WTC11 (cell line): ENCODE measurements around the gene QRFP. TPM values are rescaled to one million over a fixed set of nuclear protein-coding genes. Genes with fewer than 3 reads are reported as not detected.

ENCODE experiments used
- ATAC-seq: fragments of 200-7000 bp; cut with Tn5 transposase; 2 replicates; pipeline ENCODE4 v1.10.0; 2021; ENCODE audit warnings: mild to moderate bottlenecking, moderate library complexity
- CTCF ChIA-PET: fragments of 300-600 bp; sonication (Branson Sonifier 250); formaldehyde crosslinking; loops from one replicate; lab custom pipeline; 2021; ENCODE audit warnings: antibody characterized with exemption; lab: Charles Lee
- POLR2A ChIA-PET: fragments of 350-600 bp; sonication (Branson Sonifier 250); formaldehyde crosslinking; loops from one replicate; lab custom pipeline; 2021; ENCODE audit warnings: antibody characterized with exemption; lab: Charles Lee
- DNase-seq: peaks from one replicate; pipeline ENCODE4 v3.0.0; 2021; ENCODE audit warnings: low spot score
- H3K27ac Mint-ChIP-seq: 2 replicates; pipeline ENCODE4 v1.8.0; 2021; ENCODE audit warnings: mixed read lengths
- H3K27me3 Mint-ChIP-seq: 2 replicates; pipeline ENCODE4 v1.8.0; 2021; ENCODE audit warnings: low read depth, mild to moderate bottlenecking, moderate library complexity, mixed read lengths
- H3K36me3 Mint-ChIP-seq: 2 replicates; pipeline ENCODE4 v1.8.0; 2021; ENCODE audit warnings: mixed read lengths
- H3K4me1 Mint-ChIP-seq: 2 replicates; pipeline ENCODE4 v1.8.0; 2022; ENCODE audit warnings: mixed read lengths
- H3K4me3 Mint-ChIP-seq: 2 replicates; pipeline ENCODE4 v1.8.0; 2021; ENCODE audit warnings: mild to moderate bottlenecking, moderate library complexity, mixed read lengths
- H3K9me3 Mint-ChIP-seq: 2 replicates; pipeline ENCODE4 v1.8.0; 2021; ENCODE audit warnings: mixed read lengths
- CREM ChIP-seq: sonication (generic); formaldehyde crosslinking; IDR thresholded peaks from 2 replicates; pipeline ENCODE4 v1.8.1; 2022; ENCODE audit warnings: mild to moderate bottlenecking, missing genetic modification reagents, moderate library complexity
- GABPB1 ChIP-seq: sonication (generic); formaldehyde crosslinking; IDR thresholded peaks from 2 replicates; pipeline ENCODE4 v1.8.1; 2023; ENCODE audit warnings: mild to moderate bottlenecking, missing genetic modification reagents
- GTF2I ChIP-seq: fragments of 250-450 bp; sonication (Bioruptor Pico); conservative IDR thresholded peaks from 2 replicates; pipeline ENCODE4 v1.4.0; 2021; ENCODE audit warnings: mild to moderate bottlenecking
- OVOL2 ChIP-seq: fragments of 250-450 bp; sonication (Bioruptor Pico); IDR thresholded peaks from 2 replicates; pipeline ENCODE4 v1.9.0; 2021; ENCODE audit warnings: mild to moderate bottlenecking, borderline replicate concordance
- RORB ChIP-seq: fragments of 250-450 bp; sonication (Bioruptor Pico); IDR thresholded peaks from 2 replicates; pipeline ENCODE4 v1.9.0; 2021; ENCODE audit warnings: mild to moderate bottlenecking
- SP1 ChIP-seq: sonication (generic); formaldehyde crosslinking; conservative IDR thresholded peaks from 2 replicates; pipeline ENCODE4 v1.8.1; 2022; ENCODE audit warnings: missing genetic modification reagents
- TCF7 ChIP-seq: sonication (generic); formaldehyde crosslinking; IDR thresholded peaks from 2 replicates; pipeline ENCODE4 v1.8.0; 2022; ENCODE audit warnings: mild to moderate bottlenecking, low read depth, missing genetic modification reagents, moderate library complexity
- TP53 ChIP-seq: sonication (generic); formaldehyde crosslinking; IDR thresholded peaks from 2 replicates; pipeline ENCODE4 v1.8.1; 2023; ENCODE audit warnings: mild to moderate bottlenecking, missing genetic modification reagents
- ZBTB21 ChIP-seq: sonication (generic); formaldehyde crosslinking; IDR thresholded peaks from 2 replicates; pipeline ENCODE4 v1.8.1; 2023; ENCODE audit warnings: mild to moderate bottlenecking, missing genetic modification reagents, borderline replicate concordance
- total RNA-seq: library from RNA; stranded (reverse); gene quantifications from 3 replicates; pipeline ENCODE4 v1.2.3, GENCODE V29; 2021
- TF ChIP-seq, protein P1 (sequence below): fragments of 250-450 bp; sonication (Bioruptor Pico); IDR thresholded peaks from 2 replicates; pipeline ENCODE4 v1.9.0; 2021; ENCODE audit warnings: mild to moderate bottlenecking
- TF ChIP-seq, protein P2 (sequence below): sonication (generic); formaldehyde crosslinking; IDR thresholded peaks from 2 replicates; pipeline ENCODE4 v1.8.1; 2022; ENCODE audit warnings: low read depth, mild to moderate bottlenecking, moderate library complexity, missing genetic modification reagents, borderline replicate concordance
- TF ChIP-seq, protein P3 (sequence below): sonication (generic); formaldehyde crosslinking; IDR thresholded peaks from 2 replicates; pipeline ENCODE4 v1.8.1; 2023; ENCODE audit warnings: mild to moderate bottlenecking, missing genetic modification reagents
- TF ChIP-seq, protein P4 (sequence below): sonication (generic); formaldehyde crosslinking; IDR thresholded peaks from 2 replicates; pipeline ENCODE4 v1.8.1; 2022; ENCODE audit warnings: missing genetic modification reagents, borderline replicate concordance
- TF ChIP-seq, protein P5 (sequence below): fragments of 250-450 bp; sonication (Bioruptor Pico); IDR thresholded peaks from 2 replicates; pipeline ENCODE4 v2.1.2; 2022; ENCODE audit warnings: mild to moderate bottlenecking, moderate library complexity
- TF ChIP-seq, protein P6 (sequence below): sonication (generic); formaldehyde crosslinking; IDR thresholded peaks from 2 replicates; pipeline ENCODE4 v1.8.0; 2023; ENCODE audit warnings: missing genetic modification reagents
- TF ChIP-seq, protein P7 (sequence below): sonication (generic); formaldehyde crosslinking; IDR thresholded peaks from 2 replicates; pipeline ENCODE4 v1.8.1; 2023; ENCODE audit warnings: mild to moderate bottlenecking, moderate library complexity, missing genetic modification reagents
- TF ChIP-seq, protein P8 (sequence below): fragments of 250-450 bp; sonication (Bioruptor Pico); IDR thresholded peaks from 2 replicates; pipeline ENCODE4 v1.9.0; 2021; ENCODE audit warnings: moderate library complexity, mild to moderate bottlenecking, inconsistent platforms, borderline replicate concordance
- TF ChIP-seq, protein P9 (sequence below): sonication (generic); formaldehyde crosslinking; IDR thresholded peaks from 2 replicates; pipeline ENCODE4 v1.8.0; 2022; ENCODE audit warnings: mild to moderate bottlenecking, missing genetic modification reagents
- TF ChIP-seq, protein P10 (sequence below): sonication (generic); formaldehyde crosslinking; IDR thresholded peaks from 2 replicates; pipeline ENCODE4 v1.8.0; 2022; ENCODE audit warnings: mild to moderate bottlenecking, missing genetic modification reagents

Gene QRFP
- total RNA-seq, 1 experiment from 2014 or later = not detected

DNA sequence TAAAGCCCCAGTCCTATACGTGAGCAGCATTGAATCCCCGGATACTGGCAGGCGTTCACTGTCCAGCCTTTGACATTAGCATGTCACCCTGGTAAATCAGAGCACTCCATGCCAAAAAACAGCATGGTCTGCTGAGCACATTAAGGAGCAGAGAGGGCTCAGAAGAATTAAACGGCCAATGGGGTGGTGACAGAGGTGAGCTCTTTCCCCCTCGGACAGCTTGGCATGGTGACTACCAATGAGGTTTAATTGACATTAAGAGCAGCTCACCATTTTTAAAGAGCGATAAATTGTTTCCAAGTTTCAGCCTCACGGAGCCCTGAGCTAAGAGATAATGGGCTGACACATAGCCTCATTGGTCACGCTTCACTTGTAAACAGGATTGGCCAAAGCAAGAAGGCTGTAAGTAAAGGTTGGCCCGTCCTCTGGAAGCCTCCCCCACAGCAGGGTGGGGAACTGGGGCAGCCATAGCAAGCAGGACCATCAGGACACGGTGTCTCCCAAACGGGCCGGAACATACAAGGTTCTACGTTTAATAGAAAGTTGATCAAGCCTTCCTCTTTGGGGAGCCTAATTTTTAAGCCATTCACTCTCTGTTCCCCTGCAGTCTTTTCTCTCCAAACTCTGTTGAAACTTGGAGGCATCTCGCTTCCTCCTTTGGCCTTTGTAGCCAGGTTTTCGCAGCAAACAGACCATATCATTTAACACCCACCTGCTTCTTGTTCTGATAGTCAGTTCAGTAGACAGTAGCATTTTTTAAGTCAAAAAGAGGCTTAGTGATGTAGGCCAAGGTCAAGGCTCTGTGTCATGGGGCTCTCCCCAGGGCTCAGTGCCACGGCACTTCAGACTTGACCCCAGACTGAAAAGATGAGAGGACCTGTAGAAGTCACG is 25.9 kb downstream of the QRFP start:
- TF ChIP-seq, protein P1, sequence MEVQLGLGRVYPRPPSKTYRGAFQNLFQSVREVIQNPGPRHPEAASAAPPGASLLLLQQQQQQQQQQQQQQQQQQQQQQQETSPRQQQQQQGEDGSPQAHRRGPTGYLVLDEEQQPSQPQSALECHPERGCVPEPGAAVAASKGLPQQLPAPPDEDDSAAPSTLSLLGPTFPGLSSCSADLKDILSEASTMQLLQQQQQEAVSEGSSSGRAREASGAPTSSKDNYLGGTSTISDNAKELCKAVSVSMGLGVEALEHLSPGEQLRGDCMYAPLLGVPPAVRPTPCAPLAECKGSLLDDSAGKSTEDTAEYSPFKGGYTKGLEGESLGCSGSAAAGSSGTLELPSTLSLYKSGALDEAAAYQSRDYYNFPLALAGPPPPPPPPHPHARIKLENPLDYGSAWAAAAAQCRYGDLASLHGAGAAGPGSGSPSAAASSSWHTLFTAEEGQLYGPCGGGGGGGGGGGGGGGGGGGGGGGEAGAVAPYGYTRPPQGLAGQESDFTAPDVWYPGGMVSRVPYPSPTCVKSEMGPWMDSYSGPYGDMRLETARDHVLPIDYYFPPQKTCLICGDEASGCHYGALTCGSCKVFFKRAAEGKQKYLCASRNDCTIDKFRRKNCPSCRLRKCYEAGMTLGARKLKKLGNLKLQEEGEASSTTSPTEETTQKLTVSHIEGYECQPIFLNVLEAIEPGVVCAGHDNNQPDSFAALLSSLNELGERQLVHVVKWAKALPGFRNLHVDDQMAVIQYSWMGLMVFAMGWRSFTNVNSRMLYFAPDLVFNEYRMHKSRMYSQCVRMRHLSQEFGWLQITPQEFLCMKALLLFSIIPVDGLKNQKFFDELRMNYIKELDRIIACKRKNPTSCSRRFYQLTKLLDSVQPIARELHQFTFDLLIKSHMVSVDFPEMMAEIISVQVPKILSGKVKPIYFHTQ (CRISPR knock-in tag) = no peak
- TF ChIP-seq, protein P2, sequence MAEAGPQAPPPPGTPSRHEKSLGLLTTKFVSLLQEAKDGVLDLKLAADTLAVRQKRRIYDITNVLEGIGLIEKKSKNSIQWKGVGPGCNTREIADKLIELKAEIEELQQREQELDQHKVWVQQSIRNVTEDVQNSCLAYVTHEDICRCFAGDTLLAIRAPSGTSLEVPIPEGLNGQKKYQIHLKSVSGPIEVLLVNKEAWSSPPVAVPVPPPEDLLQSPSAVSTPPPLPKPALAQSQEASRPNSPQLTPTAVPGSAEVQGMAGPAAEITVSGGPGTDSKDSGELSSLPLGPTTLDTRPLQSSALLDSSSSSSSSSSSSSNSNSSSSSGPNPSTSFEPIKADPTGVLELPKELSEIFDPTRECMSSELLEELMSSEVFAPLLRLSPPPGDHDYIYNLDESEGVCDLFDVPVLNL = no peak
- TF ChIP-seq TCF7 (CRISPR knock-in tag) = no peak
- TF ChIP-seq, protein P3, sequence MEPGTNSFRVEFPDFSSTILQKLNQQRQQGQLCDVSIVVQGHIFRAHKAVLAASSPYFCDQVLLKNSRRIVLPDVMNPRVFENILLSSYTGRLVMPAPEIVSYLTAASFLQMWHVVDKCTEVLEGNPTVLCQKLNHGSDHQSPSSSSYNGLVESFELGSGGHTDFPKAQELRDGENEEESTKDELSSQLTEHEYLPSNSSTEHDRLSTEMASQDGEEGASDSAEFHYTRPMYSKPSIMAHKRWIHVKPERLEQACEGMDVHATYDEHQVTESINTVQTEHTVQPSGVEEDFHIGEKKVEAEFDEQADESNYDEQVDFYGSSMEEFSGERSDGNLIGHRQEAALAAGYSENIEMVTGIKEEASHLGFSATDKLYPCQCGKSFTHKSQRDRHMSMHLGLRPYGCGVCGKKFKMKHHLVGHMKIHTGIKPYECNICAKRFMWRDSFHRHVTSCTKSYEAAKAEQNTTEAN (CRISPR knock-in tag) = no peak
- no peak for TF ChIP-seq GABPB1
- TF ChIP-seq ZBTB21 (CRISPR knock-in tag) = no peak
- TF ChIP-seq CREM (CRISPR knock-in tag) = no peak
- TF ChIP-seq TP53 (CRISPR knock-in tag) = no peak
- TF ChIP-seq, protein P4, sequence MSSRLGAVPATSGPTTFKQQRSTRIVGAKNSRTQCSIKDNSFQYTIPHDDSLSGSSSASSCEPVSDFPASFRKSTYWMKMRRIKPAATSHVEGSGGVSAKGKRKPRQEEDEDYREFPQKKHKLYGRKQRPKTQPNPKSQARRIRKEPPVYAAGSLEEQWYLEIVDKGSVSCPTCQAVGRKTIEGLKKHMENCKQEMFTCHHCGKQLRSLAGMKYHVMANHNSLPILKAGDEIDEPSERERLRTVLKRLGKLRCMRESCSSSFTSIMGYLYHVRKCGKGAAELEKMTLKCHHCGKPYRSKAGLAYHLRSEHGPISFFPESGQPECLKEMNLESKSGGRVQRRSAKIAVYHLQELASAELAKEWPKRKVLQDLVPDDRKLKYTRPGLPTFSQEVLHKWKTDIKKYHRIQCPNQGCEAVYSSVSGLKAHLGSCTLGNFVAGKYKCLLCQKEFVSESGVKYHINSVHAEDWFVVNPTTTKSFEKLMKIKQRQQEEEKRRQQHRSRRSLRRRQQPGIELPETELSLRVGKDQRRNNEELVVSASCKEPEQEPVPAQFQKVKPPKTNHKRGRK (CRISPR knock-in tag) = no peak
- TF ChIP-seq GTF2I = no peak
- TF ChIP-seq, protein P5, sequence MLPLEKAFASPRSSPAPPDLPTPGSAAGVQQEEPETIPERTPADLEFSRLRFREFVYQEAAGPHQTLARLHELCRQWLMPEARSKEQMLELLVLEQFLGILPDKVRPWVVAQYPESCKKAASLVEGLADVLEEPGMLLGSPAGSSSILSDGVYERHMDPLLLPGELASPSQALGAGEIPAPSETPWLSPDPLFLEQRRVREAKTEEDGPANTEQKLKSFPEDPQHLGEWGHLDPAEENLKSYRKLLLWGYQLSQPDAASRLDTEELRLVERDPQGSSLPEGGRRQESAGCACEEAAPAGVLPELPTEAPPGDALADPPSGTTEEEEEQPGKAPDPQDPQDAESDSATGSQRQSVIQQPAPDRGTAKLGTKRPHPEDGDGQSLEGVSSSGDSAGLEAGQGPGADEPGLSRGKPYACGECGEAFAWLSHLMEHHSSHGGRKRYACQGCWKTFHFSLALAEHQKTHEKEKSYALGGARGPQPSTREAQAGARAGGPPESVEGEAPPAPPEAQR = no peak
- TF ChIP-seq, protein P6, sequence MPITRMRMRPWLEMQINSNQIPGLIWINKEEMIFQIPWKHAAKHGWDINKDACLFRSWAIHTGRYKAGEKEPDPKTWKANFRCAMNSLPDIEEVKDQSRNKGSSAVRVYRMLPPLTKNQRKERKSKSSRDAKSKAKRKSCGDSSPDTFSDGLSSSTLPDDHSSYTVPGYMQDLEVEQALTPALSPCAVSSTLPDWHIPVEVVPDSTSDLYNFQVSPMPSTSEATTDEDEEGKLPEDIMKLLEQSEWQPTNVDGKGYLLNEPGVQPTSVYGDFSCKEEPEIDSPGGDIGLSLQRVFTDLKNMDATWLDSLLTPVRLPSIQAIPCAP (CRISPR knock-in tag) = no peak
- no peak for TF ChIP-seq RORB
- TF ChIP-seq, protein P7, sequence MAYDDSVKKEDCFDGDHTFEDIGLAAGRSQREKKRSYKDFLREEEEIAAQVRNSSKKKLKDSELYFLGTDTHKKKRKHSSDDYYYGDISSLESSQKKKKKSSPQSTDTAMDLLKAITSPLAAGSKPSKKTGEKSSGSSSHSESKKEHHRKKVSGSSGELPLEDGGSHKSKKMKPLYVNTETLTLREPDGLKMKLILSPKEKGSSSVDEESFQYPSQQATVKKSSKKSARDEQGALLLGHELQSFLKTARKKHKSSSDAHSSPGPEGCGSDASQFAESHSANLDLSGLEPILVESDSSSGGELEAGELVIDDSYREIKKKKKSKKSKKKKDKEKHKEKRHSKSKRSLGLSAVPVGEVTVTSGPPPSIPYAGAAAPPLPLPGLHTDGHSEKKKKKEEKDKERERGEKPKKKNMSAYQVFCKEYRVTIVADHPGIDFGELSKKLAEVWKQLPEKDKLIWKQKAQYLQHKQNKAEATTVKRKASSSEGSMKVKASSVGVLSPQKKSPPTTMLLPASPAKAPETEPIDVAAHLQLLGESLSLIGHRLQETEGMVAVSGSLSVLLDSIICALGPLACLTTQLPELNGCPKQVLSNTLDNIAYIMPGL (CRISPR knock-in tag) = no peak
- TF ChIP-seq, protein P8, sequence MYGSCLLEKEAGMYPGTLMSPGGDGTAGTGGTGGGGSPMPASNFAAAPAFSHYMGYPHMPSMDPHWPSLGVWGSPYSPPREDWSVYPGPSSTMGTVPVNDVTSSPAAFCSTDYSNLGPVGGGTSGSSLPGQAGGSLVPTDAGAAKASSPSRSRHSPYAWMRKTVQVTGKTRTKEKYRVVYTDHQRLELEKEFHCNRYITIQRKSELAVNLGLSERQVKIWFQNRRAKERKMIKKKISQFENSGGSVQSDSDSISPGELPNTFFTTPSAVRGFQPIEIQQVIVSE (CRISPR knock-in tag) = no peak
- TF ChIP-seq, protein P9, sequence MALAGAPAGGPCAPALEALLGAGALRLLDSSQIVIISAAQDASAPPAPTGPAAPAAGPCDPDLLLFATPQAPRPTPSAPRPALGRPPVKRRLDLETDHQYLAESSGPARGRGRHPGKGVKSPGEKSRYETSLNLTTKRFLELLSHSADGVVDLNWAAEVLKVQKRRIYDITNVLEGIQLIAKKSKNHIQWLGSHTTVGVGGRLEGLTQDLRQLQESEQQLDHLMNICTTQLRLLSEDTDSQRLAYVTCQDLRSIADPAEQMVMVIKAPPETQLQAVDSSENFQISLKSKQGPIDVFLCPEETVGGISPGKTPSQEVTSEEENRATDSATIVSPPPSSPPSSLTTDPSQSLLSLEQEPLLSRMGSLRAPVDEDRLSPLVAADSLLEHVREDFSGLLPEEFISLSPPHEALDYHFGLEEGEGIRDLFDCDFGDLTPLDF = no peak
- TF ChIP-seq SP1 (CRISPR knock-in tag) = no peak
- TF ChIP-seq OVOL2 (CRISPR knock-in tag) = no peak
- TF ChIP-seq, protein P10, sequence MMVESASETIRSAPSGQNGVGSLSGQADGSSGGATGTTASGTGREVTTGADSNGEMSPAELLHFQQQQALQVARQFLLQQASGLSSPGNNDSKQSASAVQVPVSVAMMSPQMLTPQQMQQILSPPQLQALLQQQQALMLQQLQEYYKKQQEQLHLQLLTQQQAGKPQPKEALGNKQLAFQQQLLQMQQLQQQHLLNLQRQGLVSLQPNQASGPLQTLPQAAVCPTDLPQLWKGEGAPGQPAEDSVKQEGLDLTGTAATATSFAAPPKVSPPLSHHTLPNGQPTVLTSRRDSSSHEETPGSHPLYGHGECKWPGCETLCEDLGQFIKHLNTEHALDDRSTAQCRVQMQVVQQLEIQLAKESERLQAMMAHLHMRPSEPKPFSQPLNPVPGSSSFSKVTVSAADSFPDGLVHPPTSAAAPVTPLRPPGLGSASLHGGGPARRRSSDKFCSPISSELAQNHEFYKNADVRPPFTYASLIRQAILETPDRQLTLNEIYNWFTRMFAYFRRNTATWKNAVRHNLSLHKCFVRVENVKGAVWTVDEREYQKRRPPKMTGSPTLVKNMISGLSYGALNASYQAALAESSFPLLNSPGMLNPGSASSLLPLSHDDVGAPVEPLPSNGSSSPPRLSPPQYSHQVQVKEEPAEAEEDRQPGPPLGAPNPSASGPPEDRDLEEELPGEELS = no peak
- DNase-seq (no peak), ATAC-seq (no peak)
- H3K27ac Mint-ChIP-seq = 0 out of 2 replicates have a peak overlapping the region, but pooled peaks have one; percentile 15
- H3K36me3 Mint-ChIP-seq = peaks cover 53% of the 10 kb centered on the region
- ChIA-PET CTCF (interaction anchor here (0.5 to 5.9 kb wide), 17 partner anchors 10 to 178 kb away, joined by 3 to 80 read pairs (median 5); partner anchors contain the start of gene EXOSC2), POLR2A (no interaction called here)
- H3K9me3 Mint-ChIP-seq = no peaks in the 10 kb centered on the region
- H3K27me3 Mint-ChIP-seq = no peaks in the 10 kb centered on the region
- H3K4me1 Mint-ChIP-seq = no peaks in the 10 kb centered on the region; the same call in 1 of the 2 replicates
- no peak overlapping the region for H3K4me3 Mint-ChIP-seq
